Retinal pigment epithelial cell (primary cell): Measurements from ENCODE around the gene EFEMP1.

ENCODE experiments used
- DNase-seq: peaks from one replicate; pipeline ENCODE4 v3.0.0-alpha.2; 2010; ENCODE audit warnings: low read depth
- H3K4me3 ChIP-seq: 2 replicates; pipeline ENCODE4 v1.5.1; 2011; ENCODE audit warnings: mild to moderate bottlenecking, low read length, control low read depth, moderate library complexity
- CTCF ChIP-seq: conservative IDR thresholded peaks from 2 replicates; pipeline ENCODE4 v1.5.1; 2011; ENCODE audit warnings: low read depth, low read length, control low read depth, inconsistent platforms

EFEMP1 gene

GRCh38 chr2:55949613-55950012 is 26.0 kb upstream of the EFEMP1 start:
- no peak for DNase-seq
- no peak for TF ChIP-seq CTCF
- no peak overlapping the region for H3K4me3 ChIP-seq

GRCh38 chr2:55949211-55949610 is 25.6 kb upstream of the EFEMP1 start:
- TF ChIP-seq CTCF = no peak
- no peak overlapping the region for H3K4me3 ChIP-seq
- DNase-seq = no peak

GRCh38 chr2:55948176-55948923 is 24.8 kb upstream of the EFEMP1 start:
- no peak for TF ChIP-seq CTCF
- DNase-seq = no peak
- H3K4me3 ChIP-seq = no peak overlapping the region

- no peak for TF ChIP-seq CTCF
- no peak for DNase-seq
Measured at GRCh38 chr2:55947752-55948151, 24.2 kb upstream of the EFEMP1 start.

GRCh38 chr2:55946793-55947192 is 23.2 kb upstream of the EFEMP1 start:
- TF ChIP-seq CTCF = no peak
- DNase-seq = no peak
- no peak overlapping the region for H3K4me3 ChIP-seq

More at GRCh38 chr2:55947752-55948151, 24.2 kb upstream of the EFEMP1 start:
- no peak overlapping the region for H3K4me3 ChIP-seq

GRCh38 chr2:55943466-55943865 is 19.9 kb upstream of the EFEMP1 start:
- no peak for TF ChIP-seq CTCF
- H3K4me3 ChIP-seq = no peak overlapping the region
- DNase-seq = no peak

GRCh38 chr2:55936351-55936750 is 12.8 kb upstream of the EFEMP1 start:
- TF ChIP-seq CTCF = no peak
- no peak overlapping the region for H3K4me3 ChIP-seq
- no peak for DNase-seq
